HG03520 (cell line): ENCODE measurements around the gene CARM1.
"Not testable (repeated sequence)": the region's sequence is repeated elsewhere in the genome, so short reads cannot be mapped to it uniquely, and the experiment has no call there.

Experiments
- ATAC-seq: cut with Tn5 transposase; IDR thresholded peaks from one replicate; pipeline ENCODE4 v1.9.1; 2021; ENCODE audit warnings: mild to moderate bottlenecking, moderate library complexity; ENCODE audit not compliant: unreplicated experiment

The CARM1 gene

DNA sequence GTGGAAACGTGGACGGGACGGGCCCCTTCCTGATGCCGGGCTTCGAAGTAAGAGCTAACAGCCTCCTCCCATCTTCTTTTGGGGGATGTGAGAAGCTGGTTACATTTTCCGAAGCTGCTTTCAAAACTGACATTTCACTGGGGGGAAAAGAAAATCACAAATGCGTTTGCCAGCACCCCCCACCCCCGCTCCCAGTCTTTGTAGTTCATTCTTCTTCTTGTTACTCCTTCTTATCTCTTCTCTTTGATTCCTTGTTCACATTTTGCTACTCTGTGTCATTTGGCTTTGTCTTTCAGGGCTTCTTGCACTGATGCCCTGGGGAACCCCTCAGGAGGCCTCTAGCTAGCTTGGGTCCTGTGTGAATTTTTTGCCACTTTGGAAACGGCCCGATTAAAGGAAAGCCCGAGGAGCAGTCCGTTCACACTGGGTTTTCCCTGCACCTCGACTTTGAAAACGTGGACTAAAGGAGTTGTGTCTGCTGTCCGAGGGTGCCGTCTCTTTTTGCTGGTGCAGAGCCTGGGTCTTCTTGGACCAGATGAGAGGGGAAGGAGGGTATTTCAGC, 1.3 kb downstream of the CARM1 start:
- ATAC-seq = no peak

DNA sequence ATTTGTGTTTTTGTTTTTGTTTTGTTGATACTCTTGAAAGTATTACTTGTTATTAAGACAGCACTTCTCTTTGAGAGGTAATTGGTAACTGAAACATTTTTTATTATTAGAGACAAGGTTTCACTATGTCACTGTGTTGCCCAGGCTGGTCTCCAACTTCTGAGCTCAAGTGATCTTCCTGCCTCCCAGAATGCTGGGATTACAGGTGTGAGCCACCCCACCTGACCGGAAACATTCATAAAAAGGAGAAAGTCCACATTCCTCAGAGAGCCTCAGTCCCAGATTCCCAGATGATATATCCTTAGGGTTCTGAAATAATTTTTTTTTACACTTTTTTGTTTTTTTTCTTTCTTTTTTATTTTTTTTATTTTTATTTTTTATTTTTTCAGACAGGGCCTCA, 2.7 kb downstream of the CARM1 start:
- ATAC-seq = no peak

GRCh38 chr19:10876459-10877240, 5.3 kb downstream of the CARM1 start:
- no peak for ATAC-seq

DNA sequence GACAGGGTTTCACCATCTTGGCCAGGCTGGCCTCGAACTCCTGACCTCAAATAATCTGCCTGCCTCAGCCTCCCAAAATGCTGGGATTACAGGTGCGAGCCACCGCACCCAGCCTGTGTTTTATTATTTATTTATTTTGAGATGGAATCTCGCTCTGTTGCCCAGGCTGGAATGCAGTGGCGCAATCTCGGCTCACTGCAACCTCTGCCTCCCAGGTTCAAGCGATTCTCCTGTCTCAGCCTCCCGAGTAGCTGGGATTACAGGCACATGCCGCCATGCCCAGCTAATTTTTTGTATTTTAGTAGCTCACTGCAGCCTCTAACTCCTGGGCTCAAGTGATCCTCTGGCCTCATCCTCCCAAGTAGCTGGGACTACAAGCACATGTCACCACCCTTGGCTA, 6.3 kb downstream of the CARM1 start:
- ATAC-seq = not testable (repeated sequence)

GRCh38 chr19:10878253-10878652, 6.9 kb downstream of the CARM1 start:
- no peak for ATAC-seq

GRCh38 chr19:10881403-10882107, 10.2 kb downstream of the CARM1 start:
- ATAC-seq = no peak

DNA sequence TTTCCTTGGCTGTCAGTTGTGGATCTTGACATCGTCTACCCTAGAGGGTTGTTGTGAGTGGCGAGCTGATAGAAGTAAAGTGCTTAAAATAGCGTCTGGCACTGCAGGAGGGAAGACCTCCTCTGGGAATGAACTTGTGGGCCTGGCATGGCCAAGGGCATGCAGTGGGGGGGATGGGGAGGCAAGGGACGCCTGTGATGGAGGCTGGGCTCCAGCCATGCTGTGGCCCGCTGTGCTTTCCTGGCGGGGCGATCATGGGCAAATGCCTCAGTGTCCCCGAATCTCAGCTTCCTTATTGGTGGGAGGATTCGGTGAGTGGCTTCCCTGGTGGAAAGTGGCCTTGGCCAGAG, 10.7 kb downstream of the CARM1 start:
- ATAC-seq = no peak

- ATAC-seq = no peak
Measured at GRCh38 chr19:10884274-10884673, 12.9 kb downstream of the CARM1 start.

DNA sequence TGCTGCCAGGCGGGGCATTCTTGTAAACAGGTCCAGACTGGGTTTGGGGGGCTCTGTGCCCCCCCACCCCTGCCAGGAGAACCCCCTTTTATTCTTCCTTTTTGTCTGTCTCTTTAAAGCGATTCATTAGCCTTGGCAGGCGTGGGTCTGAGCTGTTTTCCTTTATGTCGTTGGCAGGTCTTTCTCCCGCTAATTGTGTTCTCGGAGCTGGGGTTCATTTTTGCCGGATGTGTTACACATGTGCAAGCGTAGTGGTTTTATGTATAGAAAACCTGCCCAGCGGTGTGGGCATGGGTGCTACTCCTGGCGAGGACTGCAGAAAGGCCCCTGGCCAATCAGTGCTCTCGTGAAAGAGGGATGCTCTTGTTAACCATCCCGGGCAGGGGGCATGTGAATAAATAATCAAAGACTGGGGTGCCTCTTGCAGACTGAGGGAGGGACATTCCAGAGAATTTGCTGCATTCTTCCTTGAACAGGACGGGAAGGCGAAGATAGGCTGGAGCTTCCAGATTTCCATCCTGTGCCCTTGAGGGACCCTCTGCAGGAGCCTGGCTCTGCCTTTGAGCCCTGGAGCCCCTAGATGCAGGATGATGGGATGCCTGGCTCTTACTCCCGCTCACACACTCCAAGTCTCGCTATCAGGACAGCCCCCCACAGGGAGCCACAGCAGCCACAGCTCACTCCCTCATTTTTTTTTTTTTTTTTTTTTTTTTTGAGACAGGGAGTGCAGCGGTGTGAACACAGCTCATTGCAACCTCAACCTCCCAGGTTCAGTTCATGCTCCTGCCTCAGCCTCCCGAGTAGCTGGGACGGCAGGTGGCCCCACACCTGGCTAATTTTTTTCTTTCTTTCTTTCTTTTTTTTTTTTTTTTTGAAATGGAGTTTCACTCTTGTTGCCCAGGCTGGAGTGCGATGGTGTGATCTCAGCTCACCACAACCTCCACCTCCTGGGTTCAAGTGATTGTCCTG, 14.1 kb downstream of the CARM1 start:
- no peak for ATAC-seq

- ATAC-seq = no peak
Measured at GRCh38 chr19:10887616-10888367, 16.4 kb downstream of the CARM1 start.

DNA sequence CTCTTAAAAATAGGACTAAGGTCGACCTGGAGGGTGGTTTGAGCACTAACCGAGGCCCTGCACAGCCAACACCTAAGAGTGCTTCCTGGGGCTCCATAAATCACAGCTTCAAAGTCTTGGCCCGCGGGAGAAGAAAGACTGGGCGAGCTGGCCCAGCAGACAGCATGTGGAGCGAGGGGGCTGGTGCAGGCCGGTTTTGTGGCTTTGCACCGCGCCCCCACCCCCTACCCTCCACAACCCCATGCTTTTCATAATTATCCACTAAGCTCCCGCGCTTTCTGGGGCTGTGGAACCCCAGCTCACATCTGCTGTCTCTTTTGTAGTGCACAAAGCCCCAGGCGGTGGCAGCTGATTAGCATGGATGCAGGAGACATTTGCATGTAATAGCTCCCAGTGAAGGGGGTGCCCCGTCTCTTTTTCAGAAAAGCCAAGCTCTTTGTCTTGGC, 17.1 kb downstream of the CARM1 start:
- no peak for ATAC-seq

GRCh38 chr19:10889880-10890279, 18.5 kb downstream of the CARM1 start:
- ATAC-seq = no peak

DNA sequence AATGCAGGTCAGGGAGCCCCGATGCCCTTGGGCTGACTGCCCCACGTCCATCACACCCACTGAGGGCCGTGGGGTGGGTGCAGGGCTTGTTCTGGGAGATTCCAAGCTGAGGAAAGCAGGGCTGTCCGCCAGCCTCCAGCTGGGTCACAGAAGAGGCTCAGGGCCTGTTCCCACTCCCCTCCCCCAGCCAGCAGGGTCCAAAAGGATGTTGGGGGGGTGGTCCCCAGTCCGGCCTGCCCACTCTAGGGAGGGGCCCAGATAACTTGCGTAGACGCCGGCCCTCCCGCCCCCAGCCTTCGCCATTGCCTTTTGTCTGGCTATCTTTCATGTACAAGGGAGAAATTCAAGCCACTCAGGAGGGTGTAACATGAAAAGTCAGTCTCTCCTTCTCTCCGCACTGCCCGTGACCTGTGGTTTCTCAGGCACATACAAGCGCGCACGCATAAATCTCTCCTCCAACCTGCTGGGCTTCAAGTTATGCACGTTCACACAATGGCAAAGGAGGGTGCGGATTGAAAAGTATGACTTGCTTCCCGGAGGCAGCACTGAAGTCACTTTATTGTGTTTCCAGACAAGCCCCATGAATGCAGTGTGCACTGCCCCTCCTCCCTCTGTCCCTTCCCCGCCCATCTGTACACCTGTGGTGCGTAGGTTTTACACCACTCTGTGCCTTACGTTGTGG, 20.2 kb downstream of the CARM1 start:
- ATAC-seq = no peak

DNA sequence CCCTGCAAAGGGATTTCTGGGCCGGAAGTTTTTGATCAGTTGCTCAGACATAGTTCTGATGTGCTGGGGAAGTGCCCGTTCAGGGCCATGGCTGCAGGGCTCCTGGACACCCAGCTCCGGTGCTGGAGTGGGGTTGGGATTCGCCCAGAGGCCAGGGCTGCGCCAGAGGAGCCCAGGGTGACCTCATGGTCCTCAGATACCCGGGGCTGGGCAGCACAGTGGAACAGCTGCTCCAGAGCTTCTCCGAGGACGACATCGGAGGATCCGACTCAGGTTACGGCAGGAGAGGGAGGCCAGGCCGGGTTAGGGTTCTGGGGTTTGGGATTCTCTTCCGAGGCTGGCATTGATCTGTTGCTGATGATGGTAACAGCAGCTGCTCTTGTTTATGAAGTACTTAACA, 20.9 kb downstream of the CARM1 start:
- ATAC-seq = no peak

GRCh38 chr19:10894911-10895213, 23.5 kb downstream of the CARM1 start:
- ATAC-seq = no peak

DNA sequence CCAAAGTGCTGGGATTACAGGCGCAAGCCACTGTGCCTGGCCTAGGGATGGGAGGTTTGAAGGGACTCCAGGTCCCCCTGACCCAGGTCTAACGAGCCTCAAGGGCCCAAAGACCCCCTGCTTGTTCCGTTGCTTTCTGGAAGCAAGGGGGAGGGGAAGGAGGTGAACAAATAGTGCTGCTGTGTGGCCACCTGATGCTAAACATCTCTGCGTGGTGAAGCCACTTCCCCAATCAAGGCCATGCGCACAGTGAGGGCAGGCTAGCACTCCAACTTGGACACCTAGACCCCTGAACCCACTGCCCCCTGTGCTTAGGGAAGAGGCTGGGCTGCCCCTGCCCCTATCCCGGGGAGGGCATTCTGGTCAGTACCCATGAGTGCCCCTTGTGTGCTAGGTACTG, 24.0 kb downstream of the CARM1 start:
- ATAC-seq = no peak

DNA sequence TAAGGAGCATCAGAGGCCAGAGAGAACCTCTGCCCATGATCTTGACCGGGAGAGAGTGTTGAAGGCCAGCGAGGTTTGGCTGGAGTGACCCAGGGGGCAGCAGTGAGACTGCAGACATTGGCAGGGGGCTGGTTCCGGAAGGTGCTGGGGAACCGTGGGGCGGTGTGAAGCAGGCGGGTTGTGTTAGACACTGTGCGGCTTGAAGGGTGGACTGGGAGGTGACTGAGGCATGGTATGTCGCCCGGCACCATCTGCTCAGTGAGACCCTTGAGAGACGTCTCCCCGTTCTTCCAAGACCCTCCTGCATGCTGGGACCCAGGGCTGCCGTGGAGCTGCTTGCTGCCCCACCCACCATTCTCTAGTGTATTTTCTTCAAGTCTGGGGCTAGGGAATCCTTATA, 24.6 kb downstream of the CARM1 start:
- no peak for ATAC-seq

DNA sequence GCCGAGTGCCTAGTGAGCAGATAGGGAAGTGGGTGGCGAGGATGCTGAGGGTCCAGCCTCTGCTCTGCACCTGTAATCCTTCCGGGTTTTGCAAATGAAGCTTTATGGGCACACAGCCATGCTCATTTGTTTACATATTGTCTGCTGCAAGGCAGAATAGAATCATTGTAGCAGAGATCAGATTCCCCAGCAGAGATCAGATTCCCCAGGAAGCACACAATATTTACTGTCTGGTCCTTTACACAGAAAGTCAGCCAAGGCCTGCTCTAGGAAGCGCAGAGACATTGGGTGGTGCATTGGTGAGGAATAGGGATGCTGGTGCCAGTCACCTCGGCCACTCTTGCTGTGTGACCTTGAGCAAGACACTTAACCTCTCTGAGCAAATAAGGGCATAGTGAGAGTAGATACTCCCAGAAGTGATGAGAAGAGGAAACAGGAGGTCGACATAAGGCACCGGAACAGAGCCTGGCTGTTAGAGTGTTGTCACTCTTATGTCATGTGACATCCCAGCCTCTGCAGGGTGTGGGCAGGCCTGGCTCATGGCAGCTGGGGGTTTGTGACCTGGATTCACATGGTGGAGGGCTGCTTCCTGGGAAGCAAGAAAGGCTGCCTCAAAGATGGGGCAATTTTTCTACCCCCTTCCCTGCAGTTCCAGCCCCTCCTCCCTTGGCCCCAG, 25.6 kb downstream of the CARM1 start:
- no peak for ATAC-seq

DNA sequence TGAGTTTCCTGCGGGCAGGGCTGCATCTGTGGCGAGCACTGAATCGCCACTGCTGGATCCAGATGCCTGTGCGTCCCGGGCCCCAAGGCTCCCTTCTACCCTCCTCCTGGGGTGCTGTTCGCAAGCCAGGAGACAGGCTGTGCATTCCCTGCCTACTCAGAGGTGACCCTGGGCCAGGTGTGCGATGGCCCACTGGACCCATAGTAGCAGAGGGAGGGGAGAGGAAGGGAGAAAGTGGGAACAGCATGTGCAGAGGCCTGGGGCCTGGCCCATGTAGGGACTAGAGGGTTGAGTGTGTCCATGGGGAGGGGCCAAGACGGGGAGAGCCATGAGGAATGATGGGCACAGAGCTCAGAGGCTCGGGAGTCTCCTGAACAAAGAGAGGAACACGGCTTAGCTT, 27.3 kb downstream of the CARM1 start:
- no peak for ATAC-seq
